Measurements from ENCODE around the gene ZFYVE9. TPM values are rescaled to one million over a fixed set of nuclear protein-coding genes. Genes with fewer than 3 reads are reported as not detected.

ZFYVE9 gene
- total and polyA plus RNA-seq, 2 donors from 2014 or later: 10.5 to 18.9 TPM

- peak in 3 of 5 donors; percentile 34 to 48 (median 45) for DNase-seq
- Histone ChIP-seq H3K4me1 (ENCODE audit: control insufficient read depth in 2 of 3, insufficient read depth in 2 of 3, low read depth in 1 of 3, low read length in 3 of 3) (no peaks in the 10 kb centered on the region), H3K27ac (ENCODE audit: low read depth in 2 of 2, low read length in 2 of 2) (no peak overlapping the region), H3K27me3 (ENCODE audit: control insufficient read depth, insufficient read depth, low read length) (no peaks in the 10 kb centered on the region), H3K4me3 (ENCODE audit: low read length in 3 of 3) (no peak overlapping the region), H3K36me3 (ENCODE audit: control insufficient read depth in 2 of 3, insufficient read depth in 3 of 3, low read length in 3 of 3) (peaks cover 0 to 23% (median 9%) of the 10 kb centered on the region in 3 donors), H3K9me3 (ENCODE audit: control insufficient read depth in 2 of 3, insufficient read depth in 1 of 3, low read length in 3 of 3) (no peaks in the 10 kb centered on the region), H3K9ac (ENCODE audit: low read length in 3 of 3) (no peak overlapping the region)
- intact Hi-C loops (cut with DNase I): no loop called here
- no peak for TF ChIP-seq CTCF (IDR thresholded peaks at IDR 0.05; ENCODE audit: borderline replicate concordance, extremely low read depth, insufficient read depth)
- FAIRE-seq: no peak
Observed at GRCh38 chr1:52348704-52349300, 206.9 kb downstream of the ZFYVE9 start.

DNA sequence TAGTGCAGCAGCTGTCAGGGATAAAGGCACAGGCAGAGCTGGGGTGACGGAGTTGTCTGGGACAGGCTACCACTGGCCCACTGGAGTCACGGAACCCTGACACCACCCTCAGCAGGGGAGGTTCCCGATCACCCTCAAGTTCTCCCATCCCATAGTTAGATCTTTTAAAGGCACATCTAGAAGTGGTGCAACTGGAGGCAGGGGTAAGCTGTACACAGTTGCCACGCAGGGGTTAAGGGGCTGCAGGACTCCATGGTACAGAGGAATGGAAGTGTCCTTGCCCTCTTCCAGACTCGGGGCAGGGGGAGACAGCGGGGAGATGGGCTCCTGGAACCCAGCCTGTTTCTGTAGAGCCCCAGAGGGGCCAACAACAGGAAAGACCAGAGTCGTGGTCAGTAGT is 210.8 kb downstream of the ZFYVE9 start:
- H3K4me3 ChIP-seq (ENCODE audit: low read length in 3 of 3): no peak overlapping the region
- H3K36me3 ChIP-seq (ENCODE audit: control insufficient read depth in 2 of 3, insufficient read depth in 3 of 3, low read length in 3 of 3): peaks cover 8 to 50% (median 38%) of the 10 kb centered on the region in 3 donors
- H3K4me1 ChIP-seq (ENCODE audit: control insufficient read depth in 2 of 3, insufficient read depth in 2 of 3, low read depth in 1 of 3, low read length in 3 of 3): no peaks in the 10 kb centered on the region
- intact Hi-C loops (cut with DNase I): no loop called here
- H3K27me3 ChIP-seq (ENCODE audit: control insufficient read depth, insufficient read depth, low read length): no peaks in the 10 kb centered on the region
- TF ChIP-seq CTCF (IDR thresholded peaks at IDR 0.05; ENCODE audit: borderline replicate concordance, extremely low read depth, insufficient read depth): no peak
- no peak overlapping the region for H3K27ac ChIP-seq (ENCODE audit: low read depth in 2 of 2, low read length in 2 of 2)
- DNase-seq (no peak), FAIRE-seq (no peak)
- H3K9me3 ChIP-seq (ENCODE audit: control insufficient read depth in 2 of 3, insufficient read depth in 1 of 3, low read length in 3 of 3): no peaks in the 10 kb centered on the region
- H3K9ac ChIP-seq (ENCODE audit: low read length in 3 of 3): no peak overlapping the region

DNA sequence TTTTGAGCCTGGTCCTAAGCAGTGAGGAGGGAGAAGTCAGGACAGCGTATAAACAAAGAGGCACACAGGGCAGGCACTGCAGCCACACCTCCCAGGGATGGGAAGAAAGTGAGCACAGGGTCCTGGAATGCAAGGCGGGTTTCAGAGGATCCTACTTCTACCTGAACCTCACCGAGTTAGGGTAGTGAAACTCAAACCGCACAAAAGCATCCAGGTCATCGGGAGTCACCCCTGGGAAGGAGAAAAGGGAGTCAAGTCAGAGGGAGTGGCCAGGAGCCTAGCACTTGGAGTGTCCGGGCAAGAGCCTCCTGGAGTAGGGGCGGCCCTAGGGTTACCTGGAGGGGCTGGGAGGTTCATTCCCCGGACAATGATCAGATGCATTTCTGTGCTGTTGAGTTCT is 213.5 kb downstream of the ZFYVE9 start:
- Histone ChIP-seq H3K9ac (ENCODE audit: low read length in 3 of 3) (no peak overlapping the region), H3K4me1 (ENCODE audit: control insufficient read depth in 2 of 3, insufficient read depth in 2 of 3, low read depth in 1 of 3, low read length in 3 of 3) (no peaks in the 10 kb centered on the region), H3K27ac (ENCODE audit: low read depth in 2 of 2, low read length in 2 of 2) (no peak overlapping the region), H3K9me3 (ENCODE audit: control insufficient read depth in 2 of 3, insufficient read depth in 1 of 3, low read length in 3 of 3) (no peaks in the 10 kb centered on the region), H3K27me3 (ENCODE audit: control insufficient read depth, insufficient read depth, low read length) (no peaks in the 10 kb centered on the region), H3K36me3 (ENCODE audit: control insufficient read depth in 2 of 3, insufficient read depth in 3 of 3, low read length in 3 of 3) (peaks cover 13 to 78% (median 60%) of the 10 kb centered on the region in 3 donors), H3K4me3 (ENCODE audit: low read length in 3 of 3) (no peak overlapping the region)
- intact Hi-C loops (cut with DNase I): no loop called here
- no peak for FAIRE-seq
- no peak for TF ChIP-seq CTCF (IDR thresholded peaks at IDR 0.05; ENCODE audit: borderline replicate concordance, extremely low read depth, insufficient read depth)
- DNase-seq: no peak
